OCI-LY1 (cell line): Measurements from ENCODE around the gene FGF14.

Experiments used
- CTCF ChIP-seq: fragments of 200-600 bp; sonication (generic), shearing (Covaris generic); IDR thresholded peaks from 2 replicates; pipeline ENCODE4 v1.5.1; 2017; ENCODE audit warnings: mild to moderate bottlenecking, antibody characterized with exemption, low read length, moderate library complexity, mixed read lengths
- EZH2 ChIP-seq: fragments of 200-600 bp; sonication (generic), shearing (Covaris generic); IDR thresholded peaks from 2 replicates; pipeline ENCODE4 v1.8.0; 2017; ENCODE audit warnings: borderline replicate concordance, mixed run types, mild to moderate bottlenecking, antibody characterized with exemption, low read length, moderate library complexity, mixed read lengths

GRCh38 chr13:101752432-101752831 is 649.4 kb downstream of the FGF14 start:
- TF ChIP-seq EZH2 (no peak), CTCF (no peak)
